Hepatocyte (in vitro differentiated cells): Measurements from ENCODE around the gene MSS51. TPM values are rescaled to one million over a fixed set of nuclear protein-coding genes. Genes with fewer than 3 reads are reported as not detected.

ENCODE experiments used
- DNase-seq: peaks from one replicate; pipeline ENCODE4 v3.0.0-alpha.2; 2016; ENCODE audit warnings: low spot score
- H2AFZ ChIP-seq: fragments of 200-600 bp; sonication (generic); 2 replicates; pipeline ENCODE4 v1.6.0; 2016; ENCODE audit warnings: antibody characterized with exemption, mild to moderate bottlenecking
- H3K27ac ChIP-seq: fragments of 200-600 bp; sonication (generic); 2 replicates; pipeline ENCODE4 v1.5.1; 2016; ENCODE audit warnings: mild to moderate bottlenecking
- H3K27me3 ChIP-seq: fragments of 200-600 bp; sonication (generic); 2 replicates; pipeline ENCODE4 v1.6.1; 2016
- H3K36me3 ChIP-seq: fragments of 200-600 bp; sonication (generic); replicated peaks from 2 replicates; pipeline ENCODE4 v1.5.1; 2016; ENCODE audit warnings: low read depth; ENCODE audit not compliant: insufficient read depth
- H3K4me1 ChIP-seq: fragments of 200-600 bp; sonication (generic); 2 replicates; pipeline ENCODE4 v1.5.1; 2016; ENCODE audit warnings: mild to moderate bottlenecking, moderate library complexity; ENCODE audit not compliant: insufficient read depth
- H3K4me2 ChIP-seq: fragments of 200-600 bp; sonication (generic); 2 replicates; pipeline ENCODE4 v1.6.0; 2016
- H3K4me3 ChIP-seq: fragments of 200-600 bp; sonication (generic); 2 replicates; pipeline ENCODE4 v1.5.1; 2016; ENCODE audit warnings: mild to moderate bottlenecking
- H3K79me2 ChIP-seq: fragments of 200-600 bp; sonication (generic); 2 replicates; pipeline ENCODE4 v1.6.0; 2017; ENCODE audit warnings: mild to moderate bottlenecking
- H3K9me2 ChIP-seq: fragments of 200-600 bp; sonication (generic); replicated peaks from 2 replicates; pipeline ENCODE4 v1.6.0; 2017; ENCODE audit warnings: mild to moderate bottlenecking; ENCODE audit not compliant: insufficient read depth
- H3K9me3 ChIP-seq: fragments of 200-600 bp; sonication (generic); 2 replicates; pipeline ENCODE4 v1.5.1; 2016; ENCODE audit warnings: low read depth, mild to moderate bottlenecking
- H4K20me1 ChIP-seq: fragments of 200-600 bp; sonication (generic); 2 replicates; pipeline ENCODE4 v1.6.0; 2016; ENCODE audit warnings: mild to moderate bottlenecking; ENCODE audit not compliant: insufficient read depth, poor library complexity, severe bottlenecking
- CTCF ChIP-seq: fragments of 200-600 bp; sonication (generic); IDR thresholded peaks from 2 replicates; pipeline ENCODE4 v1.5.1; 2016; ENCODE audit warnings: antibody characterized with exemption, mild to moderate bottlenecking; ENCODE audit not compliant: poor library complexity
- EZH2 ChIP-seq: fragments of 200-600 bp; sonication (generic); IDR thresholded peaks from 2 replicates; pipeline ENCODE4 v1.6.1; 2016; ENCODE audit warnings: antibody characterized with exemption, mild to moderate bottlenecking, borderline replicate concordance
- EZH2phosphoT487 ChIP-seq: fragments of 200-600 bp; sonication (generic); IDR thresholded peaks from one replicate; pipeline ENCODE4 v1.6.1; 2018; ENCODE audit warnings: antibody characterized with exemption, mild to moderate bottlenecking, low read depth, moderate library complexity; ENCODE audit not compliant: unreplicated experiment, severe bottlenecking
- WGBS: methylation state at CpG from one replicate; pipeline ENCODE4 v1.1.6; 2016; ENCODE audit warnings: low lambda C conversion rate; ENCODE audit errors: missing lambda C conversion rate; 5-methylcytosine and 5-hydroxymethylcytosine counted together
- polyA plus RNA-seq: library from polyadenylated mRNA; unstranded; fragments of >200 nt; fragmentation: Nextera tagmentation; extraction: Ambion mirVana; gene quantifications from 2 replicates; pipeline ENCODE4 v1.2.1, GENCODE V29; 2016
- total RNA-seq: library from RNA; depleted of rRNA; stranded (reverse); fragments of >200 nt; gene quantifications from 2 replicates; pipeline ENCODE4 v1.2.3, GENCODE V29; 2014

Gene MSS51
- total and polyA plus RNA-seq, 2 experiments from 2014 or later: 0.48 to 1.2 TPM

GRCh38 chr10:73469579-73469978, 36.2 kb upstream of the MSS51 start:
- no peak for DNase-seq
- TF ChIP-seq EZH2phosphoT487 (no peak), EZH2 (no peak), CTCF (no peak)
- H3K27ac ChIP-seq: no peak overlapping the region
- H3K79me2 ChIP-seq: no peaks in the 10 kb centered on the region
- no peak overlapping the region for H3K4me2 ChIP-seq
- H3K36me3 ChIP-seq: no peaks in the 10 kb centered on the region
- no peaks in the 10 kb centered on the region for H3K9me3 ChIP-seq
- H3K4me1 ChIP-seq: no peaks in the 10 kb centered on the region
- H4K20me1 ChIP-seq: no peaks in the 10 kb centered on the region
- no peak overlapping the region for H3K4me3 ChIP-seq
- H3K27me3 ChIP-seq: no peaks in the 10 kb centered on the region
- H3K9me2 ChIP-seq: no peaks in the 10 kb centered on the region
- no peak overlapping the region for H2AFZ ChIP-seq

- no peak overlapping the region for H2AFZ ChIP-seq
- H3K27ac ChIP-seq: no peak overlapping the region
- no peaks in the 10 kb centered on the region for H3K79me2 ChIP-seq
- TF ChIP-seq EZH2phosphoT487 (no peak), CTCF (no peak), EZH2 (no peak)
- no peaks in the 10 kb centered on the region for H3K27me3 ChIP-seq
- no peaks in the 10 kb centered on the region for H3K9me3 ChIP-seq
- no peaks in the 10 kb centered on the region for H3K36me3 ChIP-seq
- H3K4me3 ChIP-seq: no peak overlapping the region
- no peak for DNase-seq
- no peaks in the 10 kb centered on the region for H3K4me1 ChIP-seq
- H3K9me2 ChIP-seq: no peaks in the 10 kb centered on the region
- no peak overlapping the region for H3K4me2 ChIP-seq
- WGBS: 93% methylated on average over 2 of the region's 2 CpGs
- H4K20me1 ChIP-seq: no peaks in the 10 kb centered on the region
Observed at GRCh38 chr10:73467206-73467605, 33.8 kb upstream of the MSS51 start.

- 98% methylated on average over 2 of the region's 2 CpGs for WGBS
- no peaks in the 10 kb centered on the region for H3K36me3 ChIP-seq
Observed at GRCh38 chr10:73465978-73466726, 32.8 kb upstream of the MSS51 start.

More at GRCh38 chr10:73465978-73466726, 32.8 kb upstream of the MSS51 start:
- Histone ChIP-seq H4K20me1 (no peaks in the 10 kb centered on the region), H3K27me3 (no peaks in the 10 kb centered on the region), H2AFZ (no peak overlapping the region), H3K4me3 (no peak overlapping the region), H3K79me2 (no peaks in the 10 kb centered on the region), H3K4me2 (no peak overlapping the region), H3K9me3 (no peaks in the 10 kb centered on the region), H3K4me1 (no peaks in the 10 kb centered on the region), H3K9me2 (no peaks in the 10 kb centered on the region), H3K27ac (no peak overlapping the region)
- no peak for TF ChIP-seq EZH2
- no peak for TF ChIP-seq EZH2phosphoT487
- no peak for TF ChIP-seq CTCF
- no peak for DNase-seq
